ENCODE measurements around the gene SCYGR3. TPM values are rescaled to one million over a fixed set of nuclear protein-coding genes. Genes with fewer than 3 reads are reported as not detected.

The SCYGR3 gene
- total RNA-seq, 1 donor from 2014 or later, result not detected

DNA sequence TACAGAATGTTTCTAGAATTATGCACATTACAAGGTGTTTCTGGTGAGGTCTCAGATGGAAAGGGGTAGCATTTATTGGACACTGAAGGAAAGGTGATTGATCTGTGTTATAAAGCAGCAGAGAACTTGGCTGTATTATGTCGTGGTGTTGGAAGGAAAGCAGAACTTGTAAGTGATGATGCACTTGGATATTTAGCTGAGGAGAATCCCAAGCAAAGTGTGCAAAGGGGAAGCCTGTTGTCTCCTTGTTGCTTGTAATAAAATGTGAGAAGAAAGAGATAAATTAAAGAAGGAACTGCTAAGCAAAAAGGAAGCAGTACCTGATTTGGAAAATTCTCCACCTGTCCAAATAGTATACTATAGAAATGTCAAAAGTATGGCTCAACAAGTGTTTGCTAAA lies 39.8 kb upstream of the SCYGR3 start:
- H3K36me3 ChIP-seq, result no peaks in the 10 kb centered on the region
- no peak overlapping the region for H3K4me3 ChIP-seq
- H3K27ac ChIP-seq (replicated peaks), result no peak overlapping the region
- TF ChIP-seq, protein P1, sequence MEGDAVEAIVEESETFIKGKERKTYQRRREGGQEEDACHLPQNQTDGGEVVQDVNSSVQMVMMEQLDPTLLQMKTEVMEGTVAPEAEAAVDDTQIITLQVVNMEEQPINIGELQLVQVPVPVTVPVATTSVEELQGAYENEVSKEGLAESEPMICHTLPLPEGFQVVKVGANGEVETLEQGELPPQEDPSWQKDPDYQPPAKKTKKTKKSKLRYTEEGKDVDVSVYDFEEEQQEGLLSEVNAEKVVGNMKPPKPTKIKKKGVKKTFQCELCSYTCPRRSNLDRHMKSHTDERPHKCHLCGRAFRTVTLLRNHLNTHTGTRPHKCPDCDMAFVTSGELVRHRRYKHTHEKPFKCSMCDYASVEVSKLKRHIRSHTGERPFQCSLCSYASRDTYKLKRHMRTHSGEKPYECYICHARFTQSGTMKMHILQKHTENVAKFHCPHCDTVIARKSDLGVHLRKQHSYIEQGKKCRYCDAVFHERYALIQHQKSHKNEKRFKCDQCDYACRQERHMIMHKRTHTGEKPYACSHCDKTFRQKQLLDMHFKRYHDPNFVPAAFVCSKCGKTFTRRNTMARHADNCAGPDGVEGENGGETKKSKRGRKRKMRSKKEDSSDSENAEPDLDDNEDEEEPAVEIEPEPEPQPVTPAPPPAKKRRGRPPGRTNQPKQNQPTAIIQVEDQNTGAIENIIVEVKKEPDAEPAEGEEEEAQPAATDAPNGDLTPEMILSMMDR (IDR thresholded peaks at IDR 0.05; ENCODE audit: borderline replicate concordance), result no peak
- H3K4me1 ChIP-seq, result no peaks in the 10 kb centered on the region
- peaks cover 13% of the 10 kb centered on the region for H3K27me3 ChIP-seq (ENCODE audit: low read depth)
- no peaks in the 10 kb centered on the region for H3K9me3 ChIP-seq (replicated peaks)
- no peak for DNase-seq
- intact Hi-C loops (cut with micrococcal nuclease), result no loop called here

DNA sequence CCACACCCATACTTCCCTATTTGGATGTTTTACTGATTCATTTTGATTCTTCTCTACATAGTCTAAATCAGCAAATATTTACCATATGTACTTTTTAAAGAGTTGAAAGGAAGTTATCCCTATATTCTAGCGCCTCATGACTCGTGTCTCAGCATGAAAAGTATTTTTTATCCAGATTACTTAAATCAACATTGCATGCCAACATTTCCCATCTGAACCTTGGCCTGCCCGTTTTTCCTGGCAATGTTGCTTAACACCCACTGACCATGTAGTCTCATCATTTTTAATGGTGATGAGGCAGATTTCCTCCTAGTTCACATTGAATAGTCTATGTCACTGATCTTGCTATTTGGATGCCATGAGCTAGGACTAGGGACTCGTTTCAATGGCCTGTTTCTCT lies 38.8 kb upstream of the SCYGR3 start:
- no peak for DNase-seq
- peaks cover 13% of the 10 kb centered on the region for H3K27me3 ChIP-seq (ENCODE audit: low read depth)
- no peaks in the 10 kb centered on the region for H3K4me1 ChIP-seq
- TF ChIP-seq, protein P1 (IDR thresholded peaks at IDR 0.05; ENCODE audit: borderline replicate concordance), result no peak
- H3K4me3 ChIP-seq, result no peak overlapping the region
- no peaks in the 10 kb centered on the region for H3K9me3 ChIP-seq (replicated peaks)
- intact Hi-C loops (cut with micrococcal nuclease), result no loop called here
- no peaks in the 10 kb centered on the region for H3K36me3 ChIP-seq
- no peak overlapping the region for H3K27ac ChIP-seq (replicated peaks)

DNA sequence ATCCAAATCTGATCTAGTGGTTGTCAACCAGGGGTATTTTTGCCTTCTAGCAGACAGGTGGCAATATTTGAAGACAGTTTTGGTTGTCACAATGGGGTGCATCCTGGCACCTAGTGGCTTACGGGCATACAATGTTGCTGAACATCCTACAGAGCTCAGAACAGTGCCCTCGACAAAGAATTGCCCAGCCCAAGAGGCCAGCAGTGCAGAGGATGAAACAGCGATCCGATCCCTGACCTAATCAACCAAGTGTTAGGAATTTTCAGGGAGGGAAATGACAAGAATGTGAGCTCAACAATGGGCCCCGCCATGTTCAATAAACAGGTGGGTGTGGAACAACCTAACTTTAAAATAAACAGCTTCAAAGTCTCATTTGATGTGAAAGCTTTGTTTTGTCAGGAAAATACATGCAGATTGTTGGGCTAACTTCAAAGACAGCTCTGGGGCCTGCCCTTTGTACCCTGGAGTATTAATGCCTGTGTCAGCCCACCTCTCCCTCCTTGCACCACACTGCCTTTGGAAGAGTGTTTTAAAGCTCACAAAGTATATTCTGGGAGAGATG lies 29.4 kb upstream of the SCYGR3 start:
- TF ChIP-seq, protein P1 (IDR thresholded peaks at IDR 0.05; ENCODE audit: borderline replicate concordance), result no peak
- no peaks in the 10 kb centered on the region for H3K36me3 ChIP-seq
- intact Hi-C loops (cut with micrococcal nuclease), result no loop called here
- H3K4me3 ChIP-seq, result no peak overlapping the region
- H3K27ac ChIP-seq (replicated peaks), result no peak overlapping the region
- no peaks in the 10 kb centered on the region for H3K9me3 ChIP-seq (replicated peaks)
- peaks cover 11% of the 10 kb centered on the region for H3K27me3 ChIP-seq (ENCODE audit: low read depth)
- no peak for DNase-seq
- no peaks in the 10 kb centered on the region for H3K4me1 ChIP-seq

DNA sequence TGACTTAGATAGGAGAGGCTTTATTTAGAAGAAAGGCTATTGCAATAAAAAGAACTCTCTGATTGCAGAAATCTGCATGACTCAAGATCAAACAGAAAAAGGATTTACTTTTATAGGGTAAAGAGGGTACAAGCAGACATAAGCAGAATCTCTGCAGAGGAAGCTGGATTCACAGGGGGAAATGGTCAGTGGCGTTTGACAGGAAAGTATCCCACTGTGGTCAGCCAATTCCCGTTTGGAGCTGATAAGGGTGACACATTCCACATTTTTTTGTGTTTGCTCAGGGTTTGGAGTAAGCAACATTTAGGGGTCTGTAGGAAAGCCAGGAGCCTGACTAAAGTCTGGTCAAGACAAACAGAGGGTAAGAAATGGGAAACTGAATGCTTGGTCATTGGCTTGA lies 28.0 kb upstream of the SCYGR3 start:
- Histone ChIP-seq H3K4me3 (no peak overlapping the region), H3K27ac (replicated peaks) (no peak overlapping the region), H3K27me3 (ENCODE audit: low read depth) (peaks cover 6% of the 10 kb centered on the region), H3K4me1 (no peaks in the 10 kb centered on the region), H3K36me3 (no peaks in the 10 kb centered on the region), H3K9me3 (replicated peaks) (no peaks in the 10 kb centered on the region)
- TF ChIP-seq, protein P1 (IDR thresholded peaks at IDR 0.05; ENCODE audit: borderline replicate concordance), result no peak
- intact Hi-C loops (cut with micrococcal nuclease), result no loop called here
- no peak for DNase-seq

DNA sequence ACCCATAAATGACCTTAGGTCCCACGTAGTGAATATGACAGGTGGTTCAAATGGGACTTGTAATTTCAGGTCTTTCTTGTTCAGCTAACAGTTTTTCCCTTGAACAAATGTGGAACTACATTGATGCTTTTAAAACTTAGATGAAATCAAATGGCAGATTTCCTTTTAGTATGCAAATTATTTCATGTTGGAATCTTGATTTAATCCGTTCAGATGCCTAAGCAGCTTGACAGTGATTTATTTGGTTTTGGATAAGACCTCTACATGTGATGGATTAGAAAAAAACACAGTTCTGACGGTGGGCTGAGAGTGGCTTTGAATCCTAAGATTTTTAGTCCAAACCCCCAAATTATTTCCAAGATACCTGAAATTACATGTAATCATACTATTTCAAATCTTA lies 19.6 kb upstream of the SCYGR3 start:
- Histone ChIP-seq H3K27me3 (ENCODE audit: low read depth) (peaks cover 8% of the 10 kb centered on the region), H3K4me1 (no peaks in the 10 kb centered on the region), H3K27ac (replicated peaks) (no peak overlapping the region), H3K9me3 (replicated peaks) (no peaks in the 10 kb centered on the region), H3K4me3 (no peak overlapping the region), H3K36me3 (no peaks in the 10 kb centered on the region)
- DNase-seq, result no peak
- TF ChIP-seq, protein P1 (IDR thresholded peaks at IDR 0.05; ENCODE audit: borderline replicate concordance), result no peak
- intact Hi-C loops (cut with micrococcal nuclease), result no loop called here

Measured in left ventricle myocardium inferior (tissue), 1 donor.